Hepatocyte (in vitro differentiated cells): ENCODE data around the gene SMCP.

Experiments
- EZH2 ChIP-seq: fragments of 200-600 bp; sonication (generic); IDR thresholded peaks from 2 replicates; pipeline ENCODE4 v1.6.1; 2016; ENCODE audit warnings: antibody characterized with exemption, mild to moderate bottlenecking, borderline replicate concordance
- EZH2phosphoT487 ChIP-seq: fragments of 200-600 bp; sonication (generic); IDR thresholded peaks from one replicate; pipeline ENCODE4 v1.6.1; 2018; ENCODE audit warnings: antibody characterized with exemption, mild to moderate bottlenecking, low read depth, moderate library complexity; ENCODE audit not compliant: unreplicated experiment, severe bottlenecking
- TF ChIP-seq, protein P1 (sequence below): fragments of 200-600 bp; sonication (generic); IDR thresholded peaks from 2 replicates; pipeline ENCODE4 v1.5.1; 2016; ENCODE audit warnings: antibody characterized with exemption, mild to moderate bottlenecking; ENCODE audit not compliant: poor library complexity

DNA sequence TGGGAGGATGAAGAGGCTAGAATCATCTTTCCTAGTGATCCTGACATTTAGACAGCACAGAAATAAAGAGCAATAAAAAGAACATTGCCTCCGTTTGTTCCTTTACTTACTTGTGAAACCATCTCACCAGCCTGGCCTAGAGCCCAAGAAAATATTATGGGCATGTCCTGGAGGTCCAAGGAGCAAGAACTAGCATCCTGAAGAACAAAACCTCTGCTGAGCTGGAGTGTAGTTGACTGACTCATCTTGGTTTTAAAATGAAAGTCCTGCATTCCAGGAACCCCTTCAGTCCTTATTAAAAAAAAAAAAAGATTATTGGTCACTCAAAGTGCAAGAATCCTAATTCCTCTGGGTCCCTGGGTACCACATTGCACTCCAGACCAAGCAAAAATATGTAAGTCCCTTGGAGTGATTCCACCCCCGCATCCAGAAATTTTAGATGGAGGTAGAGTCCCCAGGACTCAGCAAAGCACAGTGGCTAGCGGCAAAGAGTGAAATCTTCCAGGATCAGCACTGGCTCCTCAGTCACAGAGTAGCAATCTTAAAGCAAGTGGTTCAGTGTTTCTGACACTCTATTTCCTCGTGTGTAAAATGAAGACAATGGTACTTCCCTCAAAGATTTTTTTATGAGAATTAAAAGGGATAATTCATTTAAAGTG lies 7.0 kb downstream of the SMCP start:
- TF ChIP-seq, protein P1, sequence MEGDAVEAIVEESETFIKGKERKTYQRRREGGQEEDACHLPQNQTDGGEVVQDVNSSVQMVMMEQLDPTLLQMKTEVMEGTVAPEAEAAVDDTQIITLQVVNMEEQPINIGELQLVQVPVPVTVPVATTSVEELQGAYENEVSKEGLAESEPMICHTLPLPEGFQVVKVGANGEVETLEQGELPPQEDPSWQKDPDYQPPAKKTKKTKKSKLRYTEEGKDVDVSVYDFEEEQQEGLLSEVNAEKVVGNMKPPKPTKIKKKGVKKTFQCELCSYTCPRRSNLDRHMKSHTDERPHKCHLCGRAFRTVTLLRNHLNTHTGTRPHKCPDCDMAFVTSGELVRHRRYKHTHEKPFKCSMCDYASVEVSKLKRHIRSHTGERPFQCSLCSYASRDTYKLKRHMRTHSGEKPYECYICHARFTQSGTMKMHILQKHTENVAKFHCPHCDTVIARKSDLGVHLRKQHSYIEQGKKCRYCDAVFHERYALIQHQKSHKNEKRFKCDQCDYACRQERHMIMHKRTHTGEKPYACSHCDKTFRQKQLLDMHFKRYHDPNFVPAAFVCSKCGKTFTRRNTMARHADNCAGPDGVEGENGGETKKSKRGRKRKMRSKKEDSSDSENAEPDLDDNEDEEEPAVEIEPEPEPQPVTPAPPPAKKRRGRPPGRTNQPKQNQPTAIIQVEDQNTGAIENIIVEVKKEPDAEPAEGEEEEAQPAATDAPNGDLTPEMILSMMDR, result no peak
- no peak for TF ChIP-seq EZH2
- TF ChIP-seq EZH2phosphoT487, result no peak
